SK-N-SH treated with all-trans-retinoic acid at 6 μM for 48 hours (cell line): ENCODE data around the gene AHI1.

Source experiments
- ATAC-seq: fragments of 200-7000 bp; cut with Tn5 transposase; 3 replicates; pipeline ENCODE4 v1.9.1; 2020; ENCODE audit warnings: mild to moderate bottlenecking, moderate library complexity
- ARNTL ChIP-seq: fragments of 450-650 bp; formaldehyde crosslinking; IDR thresholded peaks from 2 replicates; pipeline ENCODE4 v1.5.0; 2020; ENCODE audit warnings: low read depth, mild to moderate bottlenecking, moderate library complexity, borderline replicate concordance
- BACH2 ChIP-seq: fragments of 250-450 bp; sonication (Bioruptor Pico); IDR thresholded peaks from 2 replicates; pipeline ENCODE4 v1.9.0; 2021; ENCODE audit warnings: mild to moderate bottlenecking, borderline replicate concordance
- CREB5 ChIP-seq: fragments of 250-450 bp; sonication (Bioruptor Pico); IDR thresholded peaks from 2 replicates; pipeline ENCODE4 v1.5.1; 2020; ENCODE audit warnings: low read depth, mild to moderate bottlenecking, moderate library complexity
- CSDC2 ChIP-seq: fragments of 250-450 bp; sonication (Bioruptor Pico); IDR thresholded peaks from 2 replicates; pipeline ENCODE4 v1.5.0; 2020; ENCODE audit warnings: mild to moderate bottlenecking, moderate library complexity
- CSRNP3 ChIP-seq: fragments of 250-450 bp; sonication (Bioruptor Pico); IDR thresholded peaks from 2 replicates; pipeline ENCODE4 v1.5.1; 2021; ENCODE audit warnings: mild to moderate bottlenecking, moderate library complexity
- ESRRG ChIP-seq: fragments of 250-450 bp; sonication (Bioruptor Pico); IDR thresholded peaks from 2 replicates; pipeline ENCODE4 v1.6.1; 2021; ENCODE audit warnings: mild to moderate bottlenecking
- GLIS3 ChIP-seq: fragments of 250-450 bp; sonication (Bioruptor Pico); IDR thresholded peaks from 2 replicates; pipeline ENCODE4 v1.5.0; 2020; ENCODE audit warnings: mild to moderate bottlenecking, moderate library complexity
- ISL1 ChIP-seq: fragments of 250-450 bp; sonication (Bioruptor Pico); IDR thresholded peaks from 2 replicates; pipeline ENCODE4 v2.1.2; 2022; ENCODE audit warnings: mild to moderate bottlenecking, moderate library complexity
- OSR1 ChIP-seq: fragments of 250-450 bp; sonication (Bioruptor Pico); IDR thresholded peaks from 2 replicates; pipeline ENCODE4 v1.8.0; 2022; ENCODE audit warnings: moderate library complexity, mild to moderate bottlenecking, inconsistent platforms
- PATZ1 ChIP-seq: fragments of 250-450 bp; sonication (Bioruptor Pico); IDR thresholded peaks from 2 replicates; pipeline ENCODE4 v1.8.0; 2020; ENCODE audit warnings: mild to moderate bottlenecking, moderate library complexity, borderline replicate concordance
- POU6F1 ChIP-seq: fragments of 250-450 bp; sonication (Bioruptor Pico); IDR thresholded peaks from 2 replicates; pipeline ENCODE4 v1.8.0; 2021; ENCODE audit warnings: low read depth, mild to moderate bottlenecking, moderate library complexity, borderline replicate concordance
- PPARA ChIP-seq: fragments of 250-450 bp; sonication (Bioruptor Pico); IDR thresholded peaks from 2 replicates; pipeline ENCODE4 v1.5.0; 2020; ENCODE audit warnings: mild to moderate bottlenecking, borderline replicate concordance
- RARB ChIP-seq: fragments of 250-450 bp; sonication (Bioruptor Pico); IDR thresholded peaks from 2 replicates; pipeline ENCODE4 v1.8.0; 2021; ENCODE audit warnings: mild to moderate bottlenecking, moderate library complexity
- TCF4 ChIP-seq: fragments of 250-450 bp; sonication (Bioruptor Pico); IDR thresholded peaks from 2 replicates; pipeline ENCODE4 v1.8.0; 2021; ENCODE audit warnings: mild to moderate bottlenecking, moderate library complexity, borderline replicate concordance
- TOX ChIP-seq: fragments of 250-450 bp; sonication (Bioruptor Pico); IDR thresholded peaks from 2 replicates; pipeline ENCODE4 v1.8.0; 2021; ENCODE audit warnings: mild to moderate bottlenecking, moderate library complexity, borderline replicate concordance
- TSHZ2 ChIP-seq: fragments of 250-450 bp; sonication (Bioruptor Pico); IDR thresholded peaks from 2 replicates; pipeline ENCODE4 v1.5.0; 2020; ENCODE audit warnings: mild to moderate bottlenecking, moderate library complexity
- ZC3H10 ChIP-seq: fragments of 250-450 bp; sonication (Bioruptor Pico); IDR thresholded peaks from 2 replicates; pipeline ENCODE4 v1.5.1; 2021; ENCODE audit warnings: mild to moderate bottlenecking, moderate library complexity
- ZFP30 ChIP-seq: fragments of 450-650 bp; formaldehyde crosslinking; IDR thresholded peaks from 2 replicates; pipeline ENCODE4 v1.5.0; 2022; ENCODE audit warnings: mild to moderate bottlenecking, moderate library complexity
- ZNF565 ChIP-seq: fragments of 450-650 bp; formaldehyde crosslinking; conservative IDR thresholded peaks from 2 replicates; pipeline ENCODE4 v1.5.0; 2020; ENCODE audit warnings: low read depth, mild to moderate bottlenecking, moderate library complexity
- ZNF70 ChIP-seq: fragments of 450-650 bp; formaldehyde crosslinking; IDR thresholded peaks from 2 replicates; pipeline ENCODE4 v1.5.0; 2020; ENCODE audit warnings: mild to moderate bottlenecking, moderate library complexity
- ZNF8 ChIP-seq: fragments of 450-650 bp; formaldehyde crosslinking; IDR thresholded peaks from 2 replicates; pipeline ENCODE4 v1.5.0; 2020; ENCODE audit warnings: mild to moderate bottlenecking, moderate library complexity

AHI1 gene

GRCh38 chr6:135438907-135439535, 58.5 kb downstream of the AHI1 start:
- ATAC-seq, result peak; percentile 53; the same call in 2 of the 3 replicates
- TF ChIP-seq TOX (CRISPR knock-in tag) (no peak), RARB (no peak), ZC3H10 (no peak), TCF4 (CRISPR knock-in tag) (no peak), PPARA (CRISPR knock-in tag) (no peak), TSHZ2 (CRISPR knock-in tag) (no peak), ZNF565 (CRISPR knock-in tag) (no peak), ESRRG (CRISPR knock-in tag) (no peak), BACH2 (no peak), ISL1 (CRISPR knock-in tag) (no peak)
- TF ChIP-seq, all 23 proteins: peak for 0

GRCh38 chr6:135434991-135435390, 62.5 kb downstream of the AHI1 start:
- ATAC-seq, result no peak

GRCh38 chr6:135434095-135434494, 63.4 kb downstream of the AHI1 start:
- no peak for ATAC-seq
- no peak for TF ChIP-seq ZNF8
- no peak for TF ChIP-seq BACH2

More at GRCh38 chr6:135434991-135435390, 62.5 kb downstream of the AHI1 start:
- no peak for TF ChIP-seq TOX (CRISPR knock-in tag)
- TF ChIP-seq, all 23 proteins: peak for 0

GRCh38 chr6:135428078-135428477, 69.5 kb downstream of the AHI1 start:
- TF ChIP-seq BACH2, result no peak
- no peak for TF ChIP-seq RARB
- TF ChIP-seq TSHZ2 (CRISPR knock-in tag), result no peak
- no peak for TF ChIP-seq TOX (CRISPR knock-in tag)
- TF ChIP-seq ZC3H10, result no peak
- no peak for TF ChIP-seq CSDC2 (CRISPR knock-in tag)
- no peak for TF ChIP-seq ZFP30
- TF ChIP-seq CSRNP3 (CRISPR knock-in tag), result no peak
- no peak for TF ChIP-seq GLIS3 (CRISPR knock-in tag)
- TF ChIP-seq ARNTL (CRISPR knock-in tag), result no peak
- TF ChIP-seq, all 23 proteins: peak for 0
- ATAC-seq, result no peak

GRCh38 chr6:135426833-135427232, 70.7 kb downstream of the AHI1 start:
- no peak for ATAC-seq
- no peak for TF ChIP-seq ESRRG (CRISPR knock-in tag)
- no peak for TF ChIP-seq CREB5
- no peak for TF ChIP-seq OSR1
- TF ChIP-seq POU6F1, result no peak
- TF ChIP-seq BACH2, result no peak
- no peak for TF ChIP-seq TOX (CRISPR knock-in tag)
- no peak for TF ChIP-seq CSDC2 (CRISPR knock-in tag)
- no peak for TF ChIP-seq ZNF8
- TF ChIP-seq TCF4 (CRISPR knock-in tag), result no peak
- no peak for TF ChIP-seq ZFP30
- TF ChIP-seq ZNF565 (CRISPR knock-in tag), result no peak
- TF ChIP-seq ZNF70, result no peak
- TF ChIP-seq PATZ1 (CRISPR knock-in tag), result no peak
